Tibial artery (tissue), 4 donors: ENCODE data around the gene HMCN2.

Experiments
- DNase-seq, 2 donors: peaks; one replicate each; pipeline ENCODE4 v3.0.0-alpha.2; 2019
- H3K27ac ChIP-seq, 2 donors: fragments of 200-600 bp; sonication (generic) in 1 of 2; 1 replicate in 1 of 2; 2 replicates in 1 of 2; pipeline ENCODE4 v1.5.1; 2018 to 2019; ENCODE audit warnings: mild to moderate bottlenecking in 1 of 2
- H3K27me3 ChIP-seq, 2 donors: fragments of 200-600 bp; sonication (generic) in 1 of 2; one replicate each; pipeline versions ENCODE4 v1.5.1 to v1.6.0; 2016 to 2019
- H3K36me3 ChIP-seq, 3 donors: fragments of 200-600 bp; sonication (generic) in 2 of 3; one replicate each; pipeline ENCODE4 v1.5.1; 2016 to 2019; ENCODE audit warnings: mild to moderate bottlenecking in 2 of 3
- H3K4me1 ChIP-seq, 4 donors: fragments of 200-600 bp; sonication (generic) in 2 of 4; 1 replicate in 3 of 4; 2 replicates in 1 of 4; pipeline ENCODE4 v1.5.1; 2016 to 2019
- H3K4me3 ChIP-seq, 2 donors: fragments of 200-600 bp; sonication (generic) in 1 of 2; 1 replicate in 1 of 2; 2 replicates in 1 of 2; pipeline ENCODE4 v1.5.1; 2018 to 2019; ENCODE audit warnings: mild to moderate bottlenecking in 2 of 2
- H3K9me3 ChIP-seq, 3 donors: fragments of 200-600 bp; sonication (generic) in 1 of 3; one replicate each; pipeline ENCODE4 v1.5.1; 2016 to 2019
- CTCF ChIP-seq, 2 experiments: fragments of 200-600 bp in 1 of 2; fragments of 450-650 bp in 1 of 2; IDR thresholded peaks; one replicate each; pipeline ENCODE4 v1.5.1; 2017 to 2019; ENCODE audit warnings: antibody characterized with exemption in 2 of 2, mild to moderate bottlenecking in 1 of 2, moderate library complexity in 1 of 2
- intact Hi-C: fragments of 100-400 bp; cut with DNase I; formaldehyde crosslinking; loops from one replicate; pipeline ENCODE4 v1.15.0; 2023; ENCODE audit warnings: low total_unique reads

HMCN2 gene

GRCh38 chr9:130341128-130341527 is 75.6 kb downstream of the HMCN2 start:
- Histone ChIP-seq H3K27ac (no peak overlapping the region), H3K9me3 (no peaks in the 10 kb centered on the region), H3K27me3 (peaks cover 0 to 43% of the 10 kb centered on the region in 2 donors), H3K4me1 (no peaks in the 10 kb centered on the region), H3K36me3 (no peaks in the 10 kb centered on the region), H3K4me3 (no peak overlapping the region)
- TF ChIP-seq CTCF (IDR thresholded peaks at IDR 0.05): no peak
- DNase-seq: no peak
- intact Hi-C loops: loop anchor here (10.0 kb wide), 1 partner anchor 236 kb away; no protein-coding TSS in a partner anchor

GRCh38 chr9:130341839-130342713 is 76.5 kb downstream of the HMCN2 start:
- Histone ChIP-seq H3K27me3 (peaks cover 0 to 45% of the 10 kb centered on the region in 2 donors), H3K27ac (peak overlapping the region in 1 of 2 donors; percentile 42), H3K4me1 (no peaks in the 10 kb centered on the region), H3K9me3 (no peaks in the 10 kb centered on the region), H3K36me3 (no peaks in the 10 kb centered on the region), H3K4me3 (no peak overlapping the region)
- intact Hi-C loops: loop anchor here (10.0 kb wide), 1 partner anchor 237 kb away; no protein-coding TSS in a partner anchor
- DNase-seq: no peak
- no peak for TF ChIP-seq CTCF (IDR thresholded peaks at IDR 0.05)

DNA sequence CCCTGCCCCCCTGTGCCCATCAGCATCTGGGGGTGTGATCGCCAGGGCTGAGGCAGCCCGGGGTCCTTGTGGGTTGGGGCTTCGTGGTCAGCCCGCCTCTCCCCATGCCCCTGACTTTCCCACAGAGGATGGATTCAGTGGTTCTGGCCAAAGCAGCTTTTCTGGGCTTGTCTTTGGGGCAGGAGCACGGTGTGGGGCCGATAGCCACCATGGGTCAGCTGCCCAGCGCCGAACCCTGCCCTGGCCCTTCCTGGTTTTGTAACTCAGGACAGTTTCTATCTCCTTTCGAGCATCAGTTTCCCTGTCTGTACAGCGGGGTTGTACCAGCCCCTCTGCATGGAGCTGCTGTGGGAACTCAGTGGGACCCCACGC is 77.1 kb downstream of the HMCN2 start:
- TF ChIP-seq CTCF (IDR thresholded peaks at IDR 0.05): no peak
- Histone ChIP-seq H3K27ac (no peak overlapping the region), H3K36me3 (no peaks in the 10 kb centered on the region), H3K27me3 (peaks cover 0 to 44% of the 10 kb centered on the region in 2 donors), H3K4me3 (no peak overlapping the region), H3K4me1 (no peaks in the 10 kb centered on the region), H3K9me3 (no peaks in the 10 kb centered on the region)
- no peak for DNase-seq
- intact Hi-C loops: loop anchor here (10.0 kb wide), 1 partner anchor 238 kb away; no protein-coding TSS in a partner anchor

GRCh38 chr9:130343445-130343918 is 77.9 kb downstream of the HMCN2 start:
- Histone ChIP-seq H3K27me3 (peaks cover 0 to 46% of the 10 kb centered on the region in 2 donors), H3K4me3 (no peak overlapping the region), H3K9me3 (no peaks in the 10 kb centered on the region), H3K27ac (peak overlapping the region in 1 of 2 donors; percentile 30), H3K4me1 (no peaks in the 10 kb centered on the region), H3K36me3 (no peaks in the 10 kb centered on the region)
- TF ChIP-seq CTCF (IDR thresholded peaks at IDR 0.05): peak; percentile 43 to 71
- intact Hi-C loops: loop anchor here (10.0 kb wide), 1 partner anchor 239 kb away; no protein-coding TSS in a partner anchor
- peak in 1 of 2 donors; percentile 66 for DNase-seq

DNA sequence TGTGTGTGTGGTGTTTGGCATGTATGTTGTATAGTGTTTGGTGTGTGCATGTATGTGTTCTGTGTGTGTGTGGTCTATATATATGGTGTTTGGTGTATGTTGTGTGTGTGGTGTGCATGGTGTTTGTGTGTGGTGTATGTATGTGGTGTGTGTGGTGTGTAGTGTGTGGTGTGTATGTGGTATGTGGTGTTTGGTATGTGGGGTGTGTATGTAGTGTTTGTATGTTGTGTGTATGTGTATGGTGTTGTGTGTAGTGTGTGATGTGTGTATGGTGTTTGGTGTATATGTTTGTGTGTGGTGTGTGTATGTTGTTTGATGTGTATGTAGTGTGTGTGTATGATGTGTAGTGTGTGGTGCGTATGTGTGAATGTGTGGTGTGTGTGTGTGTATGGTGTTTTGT is 78.8 kb downstream of the HMCN2 start:
- no peaks in the 10 kb centered on the region for H3K9me3 ChIP-seq
- no peaks in the 10 kb centered on the region for H3K36me3 ChIP-seq
- intact Hi-C loops: loop anchor here (10.0 kb wide), 1 partner anchor 240 kb away; no protein-coding TSS in a partner anchor
- no peak for DNase-seq
- H3K4me3 ChIP-seq: no peak overlapping the region
- H3K4me1 ChIP-seq: no peaks in the 10 kb centered on the region
- peaks cover 0 to 51% of the 10 kb centered on the region in 2 donors for H3K27me3 ChIP-seq
- H3K27ac ChIP-seq: no peak overlapping the region
- TF ChIP-seq CTCF (IDR thresholded peaks at IDR 0.05): no peak
